DOHH2 (cell line): ENCODE measurements around the gene IL18.

Experiments used
- H3F3A ChIP-seq: fragments of 200-600 bp; sonication (generic), shearing (Covaris generic); 2 replicates; pipeline ENCODE4 v1.6.0; 2016; ENCODE audit warnings: antibody characterized with exemption, mild to moderate bottlenecking; ENCODE audit not compliant: control insufficient read depth, insufficient read depth
- H3K27ac ChIP-seq: fragments of 200-600 bp; sonication (generic); 2 replicates; pipeline ENCODE4 v1.5.1; 2014; ENCODE audit warnings: low read depth, mild to moderate bottlenecking, low read length, moderate library complexity
- H3K27me3 ChIP-seq: fragments of 200-600 bp; sonication (generic); 2 replicates; pipeline ENCODE4 v1.6.1; 2014; ENCODE audit warnings: mild to moderate bottlenecking, low read length, mixed read lengths; ENCODE audit not compliant: control insufficient read depth
- H3K36me3 ChIP-seq: fragments of 200-600 bp; sonication (generic); 2 replicates; pipeline ENCODE4 v1.6.1; 2014; ENCODE audit warnings: mild to moderate bottlenecking, low read length, moderate library complexity, mixed read lengths; ENCODE audit not compliant: control insufficient read depth
- H3K4me1 ChIP-seq: fragments of 200-600 bp; sonication (generic); 2 replicates; pipeline ENCODE4 v1.6.1; 2014; ENCODE audit warnings: mild to moderate bottlenecking, low read length, mixed read lengths; ENCODE audit not compliant: control insufficient read depth
- H3K4me2 ChIP-seq: fragments of 200-600 bp; sonication (generic); 2 replicates; pipeline ENCODE4 v1.6.0; 2014; ENCODE audit warnings: mild to moderate bottlenecking, low read length, moderate library complexity
- H3K4me3 ChIP-seq: fragments of 200-600 bp; sonication (generic); 2 replicates; pipeline ENCODE4 v1.5.1; 2014; ENCODE audit warnings: mild to moderate bottlenecking, low read length, mixed read lengths
- H3K79me2 ChIP-seq: fragments of 200-600 bp; sonication (generic); 2 replicates; pipeline ENCODE4 v1.6.1; 2014; ENCODE audit warnings: mild to moderate bottlenecking, low read length, mixed read lengths; ENCODE audit not compliant: control insufficient read depth
- H3K9me2 ChIP-seq: fragments of 200-600 bp; sonication (generic); replicated peaks from 2 replicates; pipeline ENCODE4 v1.6.1; 2014; ENCODE audit warnings: mild to moderate bottlenecking, low read length, mixed read lengths; ENCODE audit not compliant: control insufficient read depth
- H3K9me3 ChIP-seq: fragments of 200-600 bp; sonication (generic); 2 replicates; pipeline ENCODE4 v1.6.1; 2014; ENCODE audit warnings: antibody characterized with exemption, low read length, mixed read lengths; ENCODE audit not compliant: control insufficient read depth, insufficient read depth
- H4K20me1 ChIP-seq: fragments of 200-600 bp; sonication (generic); 2 replicates; pipeline ENCODE4 v1.6.0; 2014; ENCODE audit warnings: low read depth, mild to moderate bottlenecking, antibody characterized with exemption, low read length, moderate library complexity; ENCODE audit not compliant: control insufficient read depth, insufficient read depth
- EZH2phosphoT487 ChIP-seq: fragments of 200-600 bp; sonication (generic); IDR thresholded peaks from 2 replicates; pipeline ENCODE4 v1.6.1; 2017; ENCODE audit warnings: borderline replicate concordance, mild to moderate bottlenecking, antibody characterized with exemption, low read length, moderate library complexity, mixed read lengths
- TF ChIP-seq, protein P1 (sequence below): fragments of 200-600 bp; sonication (generic); IDR thresholded peaks from one replicate; pipeline ENCODE4 v1.5.1; 2014; ENCODE audit warnings: antibody characterized with exemption, mild to moderate bottlenecking, low read depth, low read length; ENCODE audit not compliant: poor library complexity, severe bottlenecking

The IL18 gene

DNA sequence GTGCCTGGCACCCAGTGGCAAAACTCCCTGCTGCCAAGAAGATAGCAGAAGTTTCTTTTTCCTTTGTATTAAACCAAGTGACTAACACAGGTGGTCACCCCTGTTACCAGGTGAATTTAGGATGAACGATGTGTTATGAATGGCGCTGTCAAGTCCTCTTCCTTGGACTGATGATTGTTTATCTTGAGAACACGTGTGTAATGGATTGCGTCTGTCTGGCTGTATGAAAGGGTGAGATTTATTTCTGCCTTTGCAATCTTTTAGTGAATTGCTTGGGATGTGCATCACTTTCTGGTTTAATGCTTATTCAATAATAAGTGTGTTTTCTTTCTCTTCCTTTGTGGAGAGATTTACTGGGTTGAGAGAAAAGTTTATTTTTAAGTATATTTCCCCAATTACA is 40.8 kb downstream of the IL18 start:
- Histone ChIP-seq H3K4me3 (no peak overlapping the region), H3K79me2 (no peaks in the 10 kb centered on the region), H3K4me1 (no peaks in the 10 kb centered on the region), H3K4me2 (no peak overlapping the region), H3F3A (no peaks in the 10 kb centered on the region), H3K36me3 (no peaks in the 10 kb centered on the region), H4K20me1 (no peaks in the 10 kb centered on the region), H3K27me3 (no peaks in the 10 kb centered on the region), H3K27ac (no peak overlapping the region), H3K9me2 (no peaks in the 10 kb centered on the region), H3K9me3 (no peaks in the 10 kb centered on the region)
- no peak for TF ChIP-seq EZH2phosphoT487
- TF ChIP-seq, protein P1, sequence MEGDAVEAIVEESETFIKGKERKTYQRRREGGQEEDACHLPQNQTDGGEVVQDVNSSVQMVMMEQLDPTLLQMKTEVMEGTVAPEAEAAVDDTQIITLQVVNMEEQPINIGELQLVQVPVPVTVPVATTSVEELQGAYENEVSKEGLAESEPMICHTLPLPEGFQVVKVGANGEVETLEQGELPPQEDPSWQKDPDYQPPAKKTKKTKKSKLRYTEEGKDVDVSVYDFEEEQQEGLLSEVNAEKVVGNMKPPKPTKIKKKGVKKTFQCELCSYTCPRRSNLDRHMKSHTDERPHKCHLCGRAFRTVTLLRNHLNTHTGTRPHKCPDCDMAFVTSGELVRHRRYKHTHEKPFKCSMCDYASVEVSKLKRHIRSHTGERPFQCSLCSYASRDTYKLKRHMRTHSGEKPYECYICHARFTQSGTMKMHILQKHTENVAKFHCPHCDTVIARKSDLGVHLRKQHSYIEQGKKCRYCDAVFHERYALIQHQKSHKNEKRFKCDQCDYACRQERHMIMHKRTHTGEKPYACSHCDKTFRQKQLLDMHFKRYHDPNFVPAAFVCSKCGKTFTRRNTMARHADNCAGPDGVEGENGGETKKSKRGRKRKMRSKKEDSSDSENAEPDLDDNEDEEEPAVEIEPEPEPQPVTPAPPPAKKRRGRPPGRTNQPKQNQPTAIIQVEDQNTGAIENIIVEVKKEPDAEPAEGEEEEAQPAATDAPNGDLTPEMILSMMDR = no peak

DNA sequence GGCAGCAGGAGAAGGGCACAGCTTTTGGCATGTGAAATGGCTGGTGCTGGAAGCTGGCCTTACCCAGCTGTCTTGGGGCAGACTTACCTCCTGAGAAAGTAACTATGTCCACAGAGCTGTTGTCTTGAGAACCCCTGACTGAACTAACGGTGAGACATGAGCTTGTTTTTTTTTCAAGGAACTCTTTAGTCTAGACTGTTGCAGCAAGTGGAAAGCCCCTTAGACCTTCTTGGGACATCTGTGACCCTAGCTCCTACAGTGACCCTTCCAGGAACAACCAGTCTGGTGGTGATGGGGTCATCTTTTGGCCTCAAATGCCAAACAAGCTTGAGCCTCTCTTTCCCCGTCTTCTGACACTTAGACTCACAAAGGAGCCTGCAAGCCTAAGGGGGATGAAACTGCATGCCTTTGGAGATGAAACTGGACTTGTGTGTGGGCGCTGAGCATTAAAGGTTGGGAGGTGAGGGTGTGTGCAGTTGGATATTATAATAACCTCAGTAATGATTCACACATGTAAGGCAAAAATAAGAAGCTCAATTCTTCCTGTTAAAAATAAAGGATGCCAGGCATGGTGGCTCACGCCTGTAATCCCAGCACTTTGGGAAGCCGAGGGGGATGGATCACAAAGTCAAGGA is 41.8 kb downstream of the IL18 start:
- Histone ChIP-seq H3K4me3 (no peak overlapping the region), H3K27me3 (no peaks in the 10 kb centered on the region), H3K4me2 (no peak overlapping the region), H3K27ac (no peak overlapping the region), H3F3A (no peaks in the 10 kb centered on the region), H3K9me3 (no peaks in the 10 kb centered on the region), H3K4me1 (no peaks in the 10 kb centered on the region), H3K36me3 (no peaks in the 10 kb centered on the region), H3K9me2 (no peaks in the 10 kb centered on the region), H3K79me2 (no peaks in the 10 kb centered on the region), H4K20me1 (no peaks in the 10 kb centered on the region)
- no peak for TF ChIP-seq EZH2phosphoT487
- TF ChIP-seq, protein P1 = no peak

DNA sequence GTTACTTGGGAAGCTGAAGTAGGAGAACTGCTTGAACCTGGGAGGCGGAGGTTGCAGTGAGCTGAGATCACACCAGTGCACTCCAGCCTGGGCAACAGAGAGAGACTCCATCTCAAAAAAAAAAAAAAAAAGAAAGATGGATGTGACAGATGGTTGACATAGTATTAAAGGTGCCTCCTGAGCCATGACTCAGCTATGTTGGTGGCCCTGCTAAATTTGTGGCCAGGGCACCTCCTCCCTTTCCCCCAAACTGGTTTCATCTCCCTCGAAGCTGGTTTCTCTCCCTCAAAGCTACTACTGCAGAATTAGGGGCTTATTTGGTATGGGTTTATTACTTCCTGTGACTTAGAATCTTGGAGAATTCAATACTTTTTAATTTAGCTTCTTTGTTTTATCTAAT is 45.7 kb downstream of the IL18 start:
- no peak overlapping the region for H3K27ac ChIP-seq
- TF ChIP-seq, protein P1 = no peak
- TF ChIP-seq EZH2phosphoT487 = no peak

More for the DNA sequence above, 45.7 kb downstream of the IL18 start:
- no peaks in the 10 kb centered on the region for H3K9me3 ChIP-seq
- H4K20me1 ChIP-seq = no peaks in the 10 kb centered on the region
- no peak overlapping the region for H3K4me3 ChIP-seq
- peaks cover 4% of the 10 kb centered on the region; the same call in 1 of the 2 replicates for H3K4me1 ChIP-seq
- H3K36me3 ChIP-seq = no peaks in the 10 kb centered on the region
- no peak overlapping the region for H3K4me2 ChIP-seq
- H3K79me2 ChIP-seq = no peaks in the 10 kb centered on the region
- H3F3A ChIP-seq = no peaks in the 10 kb centered on the region
- H3K9me2 ChIP-seq = no peaks in the 10 kb centered on the region
- no peaks in the 10 kb centered on the region for H3K27me3 ChIP-seq
